Measurements from ENCODE around the gene NXPH1. TPM values are rescaled to one million over a fixed set of nuclear protein-coding genes. Genes with fewer than 3 reads are reported as not detected.

Gene NXPH1
- total and polyA plus RNA-seq, 11 donors = not detected

DNA sequence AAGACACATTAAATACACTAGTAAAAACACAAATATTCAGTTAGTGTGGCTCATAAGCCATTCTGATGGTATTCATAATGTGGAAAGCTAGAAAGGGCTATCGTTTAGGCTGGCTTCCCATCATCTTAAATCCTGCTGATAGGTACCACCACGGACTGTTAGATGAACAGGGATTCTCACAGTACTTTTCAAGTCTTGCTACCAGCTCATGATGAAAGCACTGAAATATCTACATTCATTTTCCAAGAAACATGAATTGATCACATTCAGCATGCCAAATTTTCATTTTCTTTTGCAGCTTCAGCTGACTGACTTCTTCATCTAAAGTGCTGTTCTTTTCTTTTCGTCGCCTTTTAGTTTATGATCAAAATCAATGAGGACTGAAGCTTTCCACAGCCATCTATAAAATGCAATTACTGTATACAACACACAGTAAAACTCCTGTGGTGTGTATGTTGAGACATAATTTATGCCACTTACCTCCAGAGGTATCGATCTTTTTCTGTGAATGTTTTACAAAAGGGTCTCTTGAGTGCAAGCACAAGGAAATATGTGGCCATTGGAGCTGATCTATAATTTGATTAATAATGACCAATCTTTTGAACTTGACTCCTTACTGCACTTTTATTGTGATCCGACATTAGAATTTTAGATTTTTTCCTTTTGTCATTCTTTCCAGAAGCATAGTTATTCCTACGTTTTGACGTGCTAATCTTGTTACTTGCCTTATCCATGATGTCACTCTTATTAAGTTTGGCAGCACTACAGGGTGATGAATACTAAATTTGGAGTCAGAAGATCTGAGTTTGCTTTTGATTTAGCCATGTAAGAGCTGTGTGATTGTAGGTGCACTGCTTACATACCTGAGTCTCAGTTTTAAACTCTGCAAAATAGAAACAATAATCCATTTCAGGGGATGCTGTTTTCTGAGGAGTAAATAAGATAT is 58.4 kb downstream of the NXPH1 start:
- intact Hi-C loops (cut with DNase I) = no loop called here
- no peak overlapping the region for H3K27ac ChIP-seq
- no peak overlapping the region for H3K4me3 ChIP-seq
- no peaks in the 10 kb centered on the region for H3K27me3 ChIP-seq
- ATAC-seq = no peak
- no peak for TF ChIP-seq POLR2A (IDR thresholded peaks at IDR 0.05)
- TF ChIP-seq, protein P1, sequence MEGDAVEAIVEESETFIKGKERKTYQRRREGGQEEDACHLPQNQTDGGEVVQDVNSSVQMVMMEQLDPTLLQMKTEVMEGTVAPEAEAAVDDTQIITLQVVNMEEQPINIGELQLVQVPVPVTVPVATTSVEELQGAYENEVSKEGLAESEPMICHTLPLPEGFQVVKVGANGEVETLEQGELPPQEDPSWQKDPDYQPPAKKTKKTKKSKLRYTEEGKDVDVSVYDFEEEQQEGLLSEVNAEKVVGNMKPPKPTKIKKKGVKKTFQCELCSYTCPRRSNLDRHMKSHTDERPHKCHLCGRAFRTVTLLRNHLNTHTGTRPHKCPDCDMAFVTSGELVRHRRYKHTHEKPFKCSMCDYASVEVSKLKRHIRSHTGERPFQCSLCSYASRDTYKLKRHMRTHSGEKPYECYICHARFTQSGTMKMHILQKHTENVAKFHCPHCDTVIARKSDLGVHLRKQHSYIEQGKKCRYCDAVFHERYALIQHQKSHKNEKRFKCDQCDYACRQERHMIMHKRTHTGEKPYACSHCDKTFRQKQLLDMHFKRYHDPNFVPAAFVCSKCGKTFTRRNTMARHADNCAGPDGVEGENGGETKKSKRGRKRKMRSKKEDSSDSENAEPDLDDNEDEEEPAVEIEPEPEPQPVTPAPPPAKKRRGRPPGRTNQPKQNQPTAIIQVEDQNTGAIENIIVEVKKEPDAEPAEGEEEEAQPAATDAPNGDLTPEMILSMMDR (IDR thresholded peaks at IDR 0.05) = no peak
- no peaks in the 10 kb centered on the region for H3K4me1 ChIP-seq
- no peaks in the 10 kb centered on the region for H3K36me3 ChIP-seq
- 77 to 80% (median 78%) methylated on average over 8 of the region's 8 CpGs for whole genome bisulfite sequencing, 4 donors
- H3K9me3 ChIP-seq = no peaks in the 10 kb centered on the region
- no peak for DNase-seq

DNA sequence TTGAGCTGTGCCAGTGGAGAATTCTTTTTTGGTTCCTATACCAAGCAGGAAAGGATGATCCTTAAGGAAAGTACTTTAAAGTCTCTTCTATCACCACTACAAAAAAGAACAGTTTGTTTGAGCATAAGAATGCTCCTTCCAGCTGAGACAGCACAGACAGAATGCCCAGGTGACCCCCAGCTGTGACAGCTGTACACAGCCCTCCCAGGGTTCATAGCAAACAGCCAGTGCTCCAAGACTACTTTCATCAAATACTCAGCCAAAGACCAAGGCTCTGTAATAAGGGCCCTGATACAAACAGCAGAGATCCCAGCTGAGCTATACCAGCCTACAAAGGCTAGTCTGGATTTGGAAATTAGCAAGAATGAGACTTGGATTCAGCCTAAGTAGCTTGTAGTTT is 65.7 kb downstream of the NXPH1 start:
- Histone ChIP-seq H3K27ac (no peak overlapping the region), H3K27me3 (no peaks in the 10 kb centered on the region), H3K4me3 (no peak overlapping the region), H3K9me3 (no peaks in the 10 kb centered on the region), H3K36me3 (no peaks in the 10 kb centered on the region), H3K4me1 (no peaks in the 10 kb centered on the region)
- ATAC-seq (no peak), DNase-seq (no peak)
- intact Hi-C loops (cut with DNase I) = no loop called here
- no peak for TF ChIP-seq POLR2A (IDR thresholded peaks at IDR 0.05)
- TF ChIP-seq, protein P1 (IDR thresholded peaks at IDR 0.05) = no peak

DNA sequence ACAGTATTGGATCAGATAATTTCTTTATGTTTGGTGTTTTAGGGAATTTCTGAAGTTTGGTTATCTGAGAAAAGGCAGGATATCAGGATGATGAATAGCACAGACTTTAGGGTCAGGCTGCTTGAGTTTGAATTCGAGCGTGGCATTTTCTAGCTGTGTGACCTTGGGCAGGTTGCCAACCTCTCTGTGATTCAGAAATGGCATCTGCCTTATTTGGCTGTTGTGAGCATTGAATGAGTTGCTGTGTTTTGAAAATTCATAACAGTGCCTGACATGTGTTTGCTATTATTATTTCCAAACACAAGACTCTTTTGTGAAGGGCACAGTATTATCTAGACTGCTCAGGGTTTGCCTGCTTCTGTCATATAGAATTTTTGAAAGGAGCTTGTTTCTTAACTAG is 66.9 kb downstream of the NXPH1 start:
- no peak for ATAC-seq
- intact Hi-C loops (cut with DNase I) = loop anchor here in 1 of 10 donors (10.0 kb wide), 1 partner anchor 345 kb away; no protein-coding TSS in a partner anchor
- no peaks in the 10 kb centered on the region for H3K4me1 ChIP-seq
- peaks cover 0 to 9% (median 0%) of the 10 kb centered on the region in 12 donors for H3K9me3 ChIP-seq
- 38 to 53% (median 43%) methylated on average over 2 of the region's 2 CpGs for WGBS, 4 donors
- no peak overlapping the region for H3K27ac ChIP-seq
- H3K36me3 ChIP-seq = no peaks in the 10 kb centered on the region
- DNase-seq = no peak
- TF ChIP-seq POLR2A (IDR thresholded peaks at IDR 0.05) = no peak
- TF ChIP-seq, protein P1 (IDR thresholded peaks at IDR 0.05) = no peak
- H3K27me3 ChIP-seq = no peaks in the 10 kb centered on the region
- H3K4me3 ChIP-seq = no peak overlapping the region

DNA sequence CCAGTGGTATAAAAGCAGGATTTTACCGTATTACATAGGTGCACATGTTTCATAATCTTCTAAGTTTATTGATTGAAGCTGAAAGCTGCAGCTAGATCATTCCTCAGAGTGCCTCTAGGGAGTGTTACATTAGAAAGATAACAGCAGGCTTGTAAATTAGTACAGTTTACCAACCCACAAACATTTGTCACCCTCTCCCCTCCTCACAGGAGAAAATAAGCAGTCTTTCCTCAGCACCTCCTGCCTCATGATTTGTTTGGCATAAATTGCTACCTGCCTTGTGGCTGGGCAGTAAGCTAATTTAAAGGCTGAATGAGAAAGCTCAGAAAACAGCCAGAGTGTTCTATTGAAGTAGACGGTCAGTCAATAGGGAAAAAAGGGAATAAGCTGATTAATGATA is 74.2 kb downstream of the NXPH1 start:
- 68 to 82% (median 70%) methylated on average over 2 of the region's 2 CpGs for WGBS, 4 donors
- Histone ChIP-seq H3K27me3 (peaks cover 0 to 3% (median 0%) of the 10 kb centered on the region in 9 donors), H3K4me3 (no peak overlapping the region), H3K27ac (no peak overlapping the region), H3K9me3 (peaks cover 0 to 11% (median 0%) of the 10 kb centered on the region in 12 donors), H3K36me3 (no peaks in the 10 kb centered on the region), H3K4me1 (no peaks in the 10 kb centered on the region)
- TF ChIP-seq, protein P1 (IDR thresholded peaks at IDR 0.05) = no peak
- no peak for TF ChIP-seq POLR2A (IDR thresholded peaks at IDR 0.05)
- intact Hi-C loops (cut with DNase I) = loop anchor here in 1 of 10 donors (10.0 kb wide), 1 partner anchor 353 kb away; no protein-coding TSS in a partner anchor
- no peak for ATAC-seq
- DNase-seq = no peak
